ENCODE data around the gene EEIG2.

The EEIG2 gene

DNA sequence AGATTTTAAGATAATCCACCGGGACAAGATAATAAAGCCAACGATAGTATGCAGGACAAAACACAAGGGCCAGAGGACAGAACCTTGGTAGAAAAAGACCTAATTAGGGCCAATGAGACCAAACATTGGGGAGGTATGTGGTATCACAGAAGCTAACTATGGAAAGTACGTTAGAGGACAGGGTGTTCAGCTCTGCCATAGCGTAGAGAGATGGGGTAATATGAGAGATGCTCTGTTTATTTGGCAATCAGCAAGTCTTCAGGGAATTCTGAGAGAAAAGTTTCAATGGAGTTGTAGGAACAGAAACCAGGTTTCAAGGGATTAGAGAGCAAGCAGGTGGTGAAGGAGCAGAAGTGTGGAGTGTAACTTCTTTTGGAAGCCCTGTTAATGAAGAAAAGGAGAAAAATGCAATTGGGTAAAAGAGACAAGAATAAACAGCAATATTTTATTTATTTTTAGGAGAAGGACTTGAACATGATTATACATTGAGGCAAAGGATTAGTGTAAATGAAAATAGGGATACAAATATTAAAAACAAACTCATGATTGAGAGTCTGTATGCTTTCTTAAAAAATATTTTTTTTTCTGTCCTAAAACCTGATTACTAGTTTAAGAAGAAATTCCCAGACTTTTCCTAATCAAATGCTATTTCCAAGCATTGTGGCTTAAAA, 24.0 kb downstream of the EEIG2 start:
- no peak for DNase-seq (ENCODE audit: low read depth in 1 of 2, low spot score in 1 of 2)

- DNase-seq (ENCODE audit: low read depth in 1 of 2, low spot score in 1 of 2), result no peak
Measured at GRCh38 chr1:108584428-108584856, 24.5 kb downstream of the EEIG2 start.

GRCh38 chr1:108585313-108585712, 25.4 kb downstream of the EEIG2 start:
- no peak for DNase-seq (ENCODE audit: low read depth in 1 of 2, low spot score in 1 of 2)

- no peak for DNase-seq (ENCODE audit: low read depth in 1 of 2, low spot score in 1 of 2)
Measured at GRCh38 chr1:108590441-108590840, 30.5 kb downstream of the EEIG2 start.

DNA sequence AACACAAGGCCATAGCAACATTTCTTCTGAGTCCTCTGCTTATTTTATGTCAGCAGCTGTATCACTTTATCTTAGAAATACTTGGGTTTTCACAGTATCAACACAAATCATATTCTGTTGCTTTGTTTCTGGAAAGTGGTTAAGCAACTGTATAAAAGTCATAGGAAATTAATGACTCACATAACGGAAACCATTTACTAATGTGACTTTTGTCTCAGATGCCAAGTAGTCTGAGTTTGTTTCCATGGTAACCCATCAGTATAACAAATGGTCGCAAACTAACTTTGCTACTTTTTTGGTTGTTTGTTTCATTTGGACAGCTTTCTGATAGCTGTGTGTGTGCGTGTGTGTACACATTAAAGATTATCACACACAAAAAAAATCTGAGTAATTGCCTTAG, 31.1 kb downstream of the EEIG2 start:
- peak in 1 of 2 donors; percentile 16 for DNase-seq (ENCODE audit: low read depth in 1 of 2, low spot score in 1 of 2)

DNA sequence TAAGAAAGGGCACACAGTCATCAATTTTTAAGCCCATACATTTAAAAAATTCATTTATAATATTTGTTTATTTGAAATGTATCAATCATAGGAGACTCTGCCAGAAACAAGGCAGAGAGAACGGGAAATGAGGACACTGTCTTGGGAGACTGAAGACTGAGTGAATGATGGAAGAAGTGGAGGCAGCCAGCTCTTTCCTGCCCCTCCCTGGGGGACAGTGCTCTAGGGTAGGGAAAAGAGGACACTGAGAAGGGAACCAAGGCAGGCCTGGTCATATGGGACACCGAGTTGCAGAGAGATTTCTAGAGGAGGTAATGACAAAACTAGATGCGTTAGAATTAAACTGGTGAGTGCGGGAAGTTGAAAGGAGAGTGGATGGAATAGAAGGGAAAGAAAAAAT, 31.6 kb downstream of the EEIG2 start:
- no peak for DNase-seq (ENCODE audit: low read depth in 1 of 2, low spot score in 1 of 2)

GRCh38 chr1:108592030-108592759, 32.3 kb downstream of the EEIG2 start:
- no peak for DNase-seq (ENCODE audit: low read depth in 1 of 2, low spot score in 1 of 2)

DNA sequence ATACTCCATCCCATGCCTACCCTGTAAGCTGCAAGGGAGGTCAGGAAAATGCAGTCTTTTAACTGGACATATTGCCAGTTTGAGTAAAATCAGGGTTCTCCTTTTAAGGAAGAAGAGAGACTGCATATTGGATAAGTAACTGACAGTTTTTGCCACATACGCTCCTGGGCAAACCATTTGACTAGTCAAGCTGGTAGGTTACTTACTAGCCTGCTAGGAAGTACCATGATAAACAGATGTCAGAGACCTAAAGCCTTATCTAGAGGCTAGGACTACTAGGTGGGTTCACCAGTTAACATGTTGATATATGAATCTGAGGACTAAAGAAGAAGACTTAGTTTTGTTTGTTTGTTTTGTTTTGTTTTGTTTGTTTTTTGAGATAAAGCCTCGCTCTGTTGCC, 33.5 kb downstream of the EEIG2 start:
- no peak for DNase-seq (ENCODE audit: low read depth in 1 of 2, low spot score in 1 of 2)

- DNase-seq (ENCODE audit: low read depth in 1 of 2, low spot score in 1 of 2), result no peak
Measured at GRCh38 chr1:108595507-108595906, 35.6 kb downstream of the EEIG2 start.

GRCh38 chr1:108597041-108597440, 37.1 kb downstream of the EEIG2 start:
- DNase-seq (ENCODE audit: low read depth in 1 of 2, low spot score in 1 of 2), result no peak

DNA sequence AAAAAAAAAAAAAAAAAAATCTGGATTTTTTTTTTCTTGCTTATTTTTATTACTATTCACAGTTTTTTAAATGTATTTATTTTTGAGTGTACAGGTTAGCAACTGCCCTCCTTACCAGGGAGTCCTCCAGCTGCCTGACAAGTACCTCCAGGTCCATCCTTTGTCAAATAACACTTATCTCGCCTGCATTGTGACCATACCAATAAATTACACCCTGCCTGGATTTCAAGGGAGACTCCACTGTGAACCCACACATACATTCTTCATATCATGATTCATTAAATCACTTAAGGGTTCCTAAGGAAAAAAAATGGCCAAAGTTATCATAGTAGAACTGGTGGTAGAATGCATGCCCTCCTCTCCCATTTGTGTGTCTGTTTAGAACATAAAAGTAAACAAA, 38.4 kb downstream of the EEIG2 start:
- no peak for DNase-seq (ENCODE audit: low read depth in 1 of 2, low spot score in 1 of 2)

GRCh38 chr1:108600504-108600903, 40.6 kb downstream of the EEIG2 start:
- no peak for DNase-seq (ENCODE audit: low read depth in 1 of 2, low spot score in 1 of 2)

DNA sequence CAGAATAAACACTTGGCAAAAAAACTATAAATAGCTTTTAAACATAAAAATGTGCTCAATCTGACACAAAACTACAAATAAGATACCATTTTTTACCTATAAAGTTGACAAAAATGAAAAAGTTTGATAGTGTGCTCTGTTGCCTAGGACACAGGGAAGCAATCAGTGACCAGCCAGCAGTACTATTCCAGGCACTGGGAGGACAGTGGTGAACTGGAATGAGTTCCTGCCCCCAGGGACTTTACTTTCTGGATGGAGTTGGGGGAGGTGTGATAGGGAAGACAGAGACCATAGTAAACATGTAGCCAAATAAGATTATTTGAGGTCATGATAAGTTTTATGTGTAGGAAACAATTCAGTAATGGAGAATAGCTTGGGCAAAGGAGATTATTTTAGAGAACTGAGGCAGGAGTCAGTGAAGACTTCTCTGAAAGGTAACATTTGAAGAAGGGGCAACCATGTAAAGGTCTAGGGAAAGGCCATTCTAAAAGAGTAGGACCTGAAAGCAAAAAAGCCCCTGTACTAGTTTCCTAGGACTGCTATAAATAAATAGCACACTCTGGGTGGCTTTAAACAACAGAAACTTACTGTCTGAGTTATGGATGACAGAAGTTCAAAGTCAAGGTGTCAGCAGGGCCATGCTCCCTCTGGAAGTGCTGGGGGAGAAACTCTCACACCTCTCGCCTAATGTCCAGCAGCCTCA, 42.0 kb downstream of the EEIG2 start:
- DNase-seq (ENCODE audit: low read depth in 1 of 2, low spot score in 1 of 2), result no peak

DNA sequence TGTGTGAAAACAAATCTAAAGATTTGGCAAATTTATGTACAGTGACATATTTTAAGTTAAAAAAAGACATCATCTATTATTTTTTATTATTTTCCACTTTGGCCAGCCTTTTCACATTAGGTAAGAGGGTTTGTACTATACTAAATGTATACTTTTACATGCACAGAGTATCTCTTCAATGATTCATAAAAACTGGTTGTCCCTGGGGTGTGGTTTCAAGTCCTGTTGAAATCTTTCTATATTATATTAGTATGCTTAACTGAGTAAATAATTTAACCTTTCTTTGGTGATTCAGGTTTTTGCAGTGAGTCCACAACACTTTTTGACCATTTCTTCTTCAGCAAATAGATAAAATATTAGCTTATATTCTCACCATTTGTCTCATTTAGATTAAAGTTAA, 45.7 kb downstream of the EEIG2 start:
- DNase-seq (ENCODE audit: low read depth in 1 of 2, low spot score in 1 of 2), result no peak

DNA sequence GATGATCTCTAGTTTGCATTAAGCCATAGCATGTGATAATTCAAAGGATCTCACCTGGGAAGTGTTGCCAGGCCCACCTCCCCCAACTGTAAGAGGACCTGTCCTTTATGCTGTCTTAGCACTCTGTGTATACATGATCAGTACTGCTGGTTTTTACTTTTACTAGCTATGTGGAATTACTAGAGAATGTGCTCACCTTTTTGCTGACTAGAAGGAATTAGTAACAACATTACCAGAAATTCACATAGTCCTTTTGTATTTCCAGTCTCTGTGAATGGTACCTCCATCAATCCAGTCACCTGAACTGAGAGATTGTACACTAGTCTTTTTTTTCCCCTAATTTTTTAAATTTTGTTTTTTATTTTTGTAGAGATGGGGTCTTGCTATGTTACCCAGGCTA, 46.6 kb downstream of the EEIG2 start:
- DNase-seq (ENCODE audit: low read depth in 1 of 2, low spot score in 1 of 2), result no peak

- no peak for DNase-seq (ENCODE audit: low read depth in 1 of 2, low spot score in 1 of 2)
Measured at GRCh38 chr1:108609483-108610049, 49.7 kb downstream of the EEIG2 start.
